HepG2 (cell line): ENCODE data around the gene CAPS. TPM values are rescaled to one million over a fixed set of nuclear protein-coding genes. Genes with fewer than 3 reads are reported as not detected.
A peak's percentile ranks its signal among the peaks of the same experiment; 100 is the strongest.

Experiments
- ATAC-seq: fragments of 200-7000 bp; cut with Tn5 transposase; 3 replicates; pipeline ENCODE4 v1.9.1; 2020; ENCODE audit warnings: mild to moderate bottlenecking, moderate library complexity
- BruUV-seq: library from RNA; stranded (reverse); fragments of 400-500 nt; replicated peaks from 2 replicates; lab custom pipeline; 2021; lab: Mats Ljungman, UMichigan
- CTCF ChIA-PET: fragments of 300-600 bp; formaldehyde crosslinking; extraction: SDS; loops from one replicate; lab custom pipeline; 2021; ENCODE audit warnings: low total read pairs, inconsistent platforms, low intra/inter-chr PET ratio; lab: Yijun Ruan, JAX
- POLR2A ChIA-PET: fragments of 350-600 bp; sonication (Branson Sonifier 250); formaldehyde crosslinking; loops from one replicate; lab custom pipeline; 2020; ENCODE audit warnings: antibody characterized with exemption, inconsistent platforms; lab: Yijun Ruan, JAX
- DNase-seq: peaks from one replicate; pipeline ENCODE4 v3.0.0-alpha.2; 2015; ENCODE audit warnings: low spot score
- FAIRE-seq: peaks from 3 replicates; lab custom pipeline; 2011; peaks lifted over from hg19 to GRCh38; lab: Jason Lieb, UNC
- H2AFZ ChIP-seq: one replicate; pipeline ENCODE4 v1.6.1; 2011; ENCODE audit warnings: low read length, inconsistent platforms
- H3K27ac ChIP-seq: fragments of 300-600 bp; 3 replicates; pipeline ENCODE4 v1.8.0; 2011; ENCODE audit warnings: mixed run types, mild to moderate bottlenecking, mixed read lengths, low read length, inconsistent platforms; ENCODE audit not compliant: insufficient read depth; ENCODE audit errors: extremely low read length
- H3K27me3 ChIP-seq, 2 experiments: fragments of 200-600 bp in 1 of 2; 2 replicates in 1 of 2; 3 replicates in 1 of 2; pipeline versions ENCODE4 v1.6.0 to v1.8.0; 2011; ENCODE audit warnings: low read length in 2 of 2, mild to moderate bottlenecking in 2 of 2, moderate library complexity in 2 of 2, inconsistent platforms in 1 of 2; ENCODE audit not compliant: insufficient read depth in 2 of 2, control insufficient read depth in 1 of 2
- H3K36me3 ChIP-seq, 2 experiments: fragments of 200-600 bp in 1 of 2; replicated peaks in 1 of 2; 2 replicates in 1 of 2; 3 replicates in 1 of 2; pipeline versions ENCODE4 v1.5.1 to v1.8.0; 2011; ENCODE audit warnings: low read length in 2 of 2, inconsistent platforms in 1 of 2; ENCODE audit not compliant: insufficient read depth in 2 of 2, control insufficient read depth in 1 of 2
- H3K4me1 ChIP-seq: 2 replicates; pipeline ENCODE4 v1.5.1; 2012; ENCODE audit warnings: low read length, inconsistent platforms; ENCODE audit not compliant: insufficient read depth
- H3K4me2 ChIP-seq: 2 replicates; pipeline ENCODE4 v1.6.0; 2011; ENCODE audit warnings: low read depth, low read length, inconsistent platforms
- H3K4me3 ChIP-seq, 3 experiments: fragments of 200-600 bp in 1 of 3; sonication (generic), shearing (Covaris generic) in 1 of 3; replicated peaks in 1 of 3; 2 replicates each; pipeline ENCODE4 v1.5.1; 2011 to 2016; ENCODE audit warnings: low read length in 3 of 3, inconsistent platforms in 2 of 3, low read depth in 2 of 3, mild to moderate bottlenecking in 2 of 3, control low read depth in 1 of 3, mixed read lengths in 1 of 3; ENCODE audit not compliant: insufficient read depth in 1 of 3
- H3K79me2 ChIP-seq: one replicate; pipeline ENCODE4 v1.6.1; 2011; ENCODE audit warnings: low read length, inconsistent platforms; ENCODE audit not compliant: insufficient read depth
- H3K9ac ChIP-seq: 2 replicates; pipeline ENCODE4 v1.6.0; 2011; ENCODE audit warnings: mild to moderate bottlenecking, low read depth, low read length, inconsistent platforms; ENCODE audit not compliant: insufficient read depth
- H3K9me3 ChIP-seq: 2 replicates; pipeline ENCODE4 v1.5.1; 2012; ENCODE audit warnings: mild to moderate bottlenecking, low read length
- H4K20me1 ChIP-seq: 2 replicates; pipeline ENCODE4 v1.6.0; 2011; ENCODE audit warnings: inconsistent platforms, mild to moderate bottlenecking, low read length, moderate library complexity; ENCODE audit not compliant: insufficient read depth
- FOSL1 ChIP-seq: sonication (generic); formaldehyde crosslinking; IDR thresholded peaks from 2 replicates; pipeline ENCODE4 v1.9.0; 2021; ENCODE audit warnings: missing genetic modification reagents, borderline replicate concordance
- GABPA ChIP-seq, 2 experiments: IDR thresholded peaks; 2 replicates each; pipeline ENCODE4 v1.6.1; 2011 to 2016; ENCODE audit warnings: low read depth in 2 of 2, low read length in 1 of 2, missing biosample characterization in 1 of 2, missing genetic modification characterization in 1 of 2
- GLMP ChIP-seq: sonication (generic); formaldehyde crosslinking; IDR thresholded peaks from 2 replicates; pipeline ENCODE4 v1.9.0; 2021; ENCODE audit warnings: missing genetic modification reagents, mild to moderate bottlenecking, borderline replicate concordance
- HOXA3 ChIP-seq: sonication (generic); formaldehyde crosslinking; IDR thresholded peaks from 2 replicates; pipeline ENCODE4 v1.5.0; 2020; ENCODE audit warnings: missing genetic modification reagents
- KLF9 ChIP-seq: IDR thresholded peaks from 2 replicates; pipeline ENCODE4 v1.6.1; 2016; ENCODE audit warnings: low read depth
- MAF1 ChIP-seq: sonication (generic); formaldehyde crosslinking; IDR thresholded peaks from 2 replicates; pipeline ENCODE4 v1.5.0; 2020; ENCODE audit warnings: missing genetic modification reagents, borderline replicate concordance
- MAZ ChIP-seq, 2 experiments: sonication (generic) in 1 of 2; formaldehyde crosslinking in 1 of 2; IDR thresholded peaks; 2 replicates each; pipeline versions ENCODE4 v1.5.0 to v1.6.1; 2012 to 2020; ENCODE audit warnings: low read depth in 2 of 2, mild to moderate bottlenecking in 2 of 2, borderline replicate concordance in 1 of 2, improper control_type of control experiment in 1 of 2, low read length in 1 of 2, missing genetic modification reagents in 1 of 2, moderate library complexity in 1 of 2
- TAF15 ChIP-seq: fragments of 200-400 bp; formaldehyde crosslinking; IDR thresholded peaks from one replicate; pipeline ENCODE4 v1.6.1; 2018; ENCODE audit warnings: mild to moderate bottlenecking, low read depth, low read length; ENCODE audit not compliant: poor library complexity, severe bottlenecking
- ZNF326 ChIP-seq: sonication (generic); formaldehyde crosslinking; IDR thresholded peaks from 2 replicates; pipeline ENCODE4 v1.4.0; 2020; ENCODE audit warnings: missing genetic modification reagents, borderline replicate concordance
- ZNF570 ChIP-seq: sonication (generic); formaldehyde crosslinking; IDR thresholded peaks from 2 replicates; pipeline ENCODE4 v1.4.0; 2020; ENCODE audit warnings: mild to moderate bottlenecking, missing genetic modification reagents, borderline replicate concordance
- ZNF678 ChIP-seq: sonication (generic); formaldehyde crosslinking; IDR thresholded peaks from 2 replicates; pipeline ENCODE4 v1.4.0; 2020; ENCODE audit warnings: mild to moderate bottlenecking, missing genetic modification reagents
- ZNF687 ChIP-seq: sonication (generic); formaldehyde crosslinking; IDR thresholded peaks from 2 replicates; pipeline ENCODE4 v1.5.1; 2020; ENCODE audit warnings: mild to moderate bottlenecking, missing genetic modification reagents, moderate library complexity
- whole genome bisulfite sequencing: methylation state at CpG from one replicate; pipeline ENCODE4 v1.1.6; 2017; ENCODE audit warnings: low lambda C conversion rate; 5-methylcytosine and 5-hydroxymethylcytosine counted together
- in situ Hi-C: cut with HindIII; loops from 2 replicates; pipeline ENCODE4 v1.10.0; 2017; ENCODE audit warnings: low pct_unique_long_range_greater_than_20kb; ENCODE audit not compliant: extremely low pct_ligation_motif_present
- intact Hi-C: fragments of 100-400 bp; cut with micrococcal nuclease; formaldehyde crosslinking; loops from one replicate; pipeline ENCODE4 v1.10.0; 2022; ENCODE audit not compliant: unreplicated experiment
- polyA plus RNA-seq, 8 experiments: library from polyadenylated mRNA; depleted of rRNA in 3 of 8; stranded (reverse) in 7 of 8; unstranded in 1 of 8; fragments of >200 nt; fragmentation: Illumina TruSeq in 4 of 8; extraction: Trizol in 4 of 8; gene quantifications; 2 replicates each; pipeline versions ENCODE4 v1.2.1 to v1.2.3, GENCODE V29; 2011 to 2016; ENCODE audit warnings: low read depth in 4 of 8, missing spikeins in 1 of 8, mixed read lengths in 1 of 8; ENCODE audit not compliant: insufficient read depth in 1 of 8
- total RNA-seq, 5 experiments: library from RNA; depleted of rRNA; stranded (reverse); fragments of >200 nt; fragmentation: Illumina TruSeq; extraction: Trizol; gene quantifications; 2 replicates each; pipeline ENCODE4 v1.2.3, GENCODE V29; 2016; ENCODE audit warnings: low read depth in 1 of 5
- TF ChIP-seq, protein P1 (sequence below): sonication (generic); formaldehyde crosslinking; IDR thresholded peaks from 2 replicates; pipeline ENCODE4 v1.5.0; 2020; ENCODE audit warnings: missing genetic modification reagents
- TF ChIP-seq, protein P2 (sequence below): sonication (generic); formaldehyde crosslinking; IDR thresholded peaks from 2 replicates; pipeline ENCODE4 v1.5.0; 2020; ENCODE audit warnings: mild to moderate bottlenecking, low read depth, missing genetic modification reagents, borderline replicate concordance
- TF ChIP-seq, protein P3 (sequence below): sonication (generic); formaldehyde crosslinking; IDR thresholded peaks from 2 replicates; pipeline ENCODE4 v1.5.1; 2020; ENCODE audit warnings: mild to moderate bottlenecking, missing genetic modification reagents, moderate library complexity

Gene CAPS
- total and polyA plus RNA-seq, 2 of the 13 experiments (the other 11 are each of a cell fraction or from before 2014, with no cell fraction given): 3.1 TPM

GRCh38 chr19:5954293-5954692, 40.2 kb downstream of the CAPS start:
- Histone ChIP-seq H3K27ac (peak overlapping the region; percentile 58), H2AFZ (no peak overlapping the region), H3K79me2 (peaks cover 96% of the 10 kb centered on the region), H3K4me3 (peak overlapping the region in 1 of 3 experiments; percentile 38; a peak in 3 of 6 replicates), H3K9me3 (no peaks in the 10 kb centered on the region), H3K27me3 (no peaks in the 10 kb centered on the region), H3K9ac (peak overlapping the region; percentile 12; the same call in 1 of the 2 replicates), H4K20me1 (peaks cover 5% of the 10 kb centered on the region; the same call in 1 of the 2 replicates), H3K36me3 (peaks cover 21 to 35% of the 10 kb centered on the region in 2 experiments; a peak in 4 of 5 replicates), H3K4me2 (peak overlapping the region; percentile 60), H3K4me1 (peaks cover 71% of the 10 kb centered on the region)
- ATAC-seq: no peak
- intact Hi-C loops: loop anchor here (2.0 kb wide), 1 partner anchor 45 kb away; no protein-coding TSS in a partner anchor
- POLR2A ChIA-PET: interaction anchor here (0.9 kb wide), 1 partner anchor 126 kb away, joined by 3 read pairs; no protein-coding TSS in a partner anchor
- no peak for FAIRE-seq
- no peak for DNase-seq
- no TSS peak for BruUV-seq
- WGBS: 15% methylated on average over 6 of the region's 6 CpGs
- CTCF ChIA-PET: no interaction called here
- in situ Hi-C loops: loop anchor here (5.0 kb wide), 1 partner anchor 42 kb away; the partner anchor contains the start of gene CAPS
- TF ChIP-seq, protein P1, sequence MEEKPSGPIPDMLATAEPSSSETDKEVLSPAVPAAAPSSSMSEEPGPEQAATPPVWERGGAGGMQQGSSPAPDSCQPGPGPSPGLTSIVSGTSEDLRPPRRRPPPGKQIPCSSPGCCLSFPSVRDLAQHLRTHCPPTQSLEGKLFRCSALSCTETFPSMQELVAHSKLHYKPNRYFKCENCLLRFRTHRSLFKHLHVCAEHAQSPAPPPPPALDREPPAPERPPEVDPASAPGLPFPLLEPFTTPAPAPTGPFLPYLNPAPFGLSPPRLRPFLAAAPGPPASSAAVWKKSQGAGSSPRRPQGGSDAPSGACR (CRISPR knock-in tag): peak; percentile 8; the same call in 1 of the 2 replicates
- TF ChIP-seq GABPA (IDR thresholded peaks at IDR 0.05; ENCODE audit: low read depth, low read length): no peak
- peak; percentile 47 for TF ChIP-seq GABPA (CRISPR knock-in tag; IDR thresholded peaks at IDR 0.05; ENCODE audit: low read depth)
- TF ChIP-seq MAF1 (CRISPR knock-in tag): no peak
- TF ChIP-seq, protein P2, sequence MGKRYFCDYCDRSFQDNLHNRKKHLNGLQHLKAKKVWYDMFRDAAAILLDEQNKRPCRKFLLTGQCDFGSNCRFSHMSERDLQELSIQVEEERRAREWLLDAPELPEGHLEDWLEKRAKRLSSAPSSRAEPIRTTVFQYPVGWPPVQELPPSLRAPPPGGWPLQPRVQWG (CRISPR knock-in tag): no peak
- no peak for TF ChIP-seq ZNF326 (CRISPR knock-in tag)
- TF ChIP-seq GLMP (CRISPR knock-in tag): no peak
- no peak for TF ChIP-seq MAZ (IDR thresholded peaks at IDR 0.05; ENCODE audit: borderline replicate concordance, low read depth, low read length)
- peak; percentile 33; the same call in 1 of the 2 replicates for TF ChIP-seq MAZ (CRISPR knock-in tag; IDR thresholded peaks at IDR 0.05; ENCODE audit: low read depth)
- TF ChIP-seq, protein P3, sequence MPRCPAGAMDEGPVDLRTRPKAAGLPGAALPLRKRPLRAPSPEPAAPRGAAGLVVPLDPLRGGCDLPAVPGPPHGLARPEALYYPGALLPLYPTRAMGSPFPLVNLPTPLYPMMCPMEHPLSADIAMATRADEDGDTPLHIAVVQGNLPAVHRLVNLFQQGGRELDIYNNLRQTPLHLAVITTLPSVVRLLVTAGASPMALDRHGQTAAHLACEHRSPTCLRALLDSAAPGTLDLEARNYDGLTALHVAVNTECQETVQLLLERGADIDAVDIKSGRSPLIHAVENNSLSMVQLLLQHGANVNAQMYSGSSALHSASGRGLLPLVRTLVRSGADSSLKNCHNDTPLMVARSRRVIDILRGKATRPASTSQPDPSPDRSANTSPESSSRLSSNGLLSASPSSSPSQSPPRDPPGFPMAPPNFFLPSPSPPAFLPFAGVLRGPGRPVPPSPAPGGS (CRISPR knock-in tag): no peak
- 0 out of 2 replicates have a peak, but pooled peaks have one; percentile 29 for TF ChIP-seq ZNF687 (CRISPR knock-in tag)
- no peak for TF ChIP-seq TAF15
- no peak for TF ChIP-seq KLF9
- no peak for TF ChIP-seq ZNF570 (CRISPR knock-in tag)
- no peak for TF ChIP-seq ZNF678 (CRISPR knock-in tag)
- no peak for TF ChIP-seq FOSL1
- TF ChIP-seq HOXA3 (CRISPR knock-in tag): no peak
